Measurements from ENCODE around the gene C16orf92. TPM values are rescaled to one million over a fixed set of nuclear protein-coding genes. Genes with fewer than 3 reads are reported as not detected.
A peak's percentile ranks its signal among the peaks of the same experiment; 100 is the strongest.

C16orf92 gene
- total and polyA plus RNA-seq, 2 of the 13 experiments (the other 11 are each of a cell fraction or from before 2014, with no cell fraction given) = not detected

DNA sequence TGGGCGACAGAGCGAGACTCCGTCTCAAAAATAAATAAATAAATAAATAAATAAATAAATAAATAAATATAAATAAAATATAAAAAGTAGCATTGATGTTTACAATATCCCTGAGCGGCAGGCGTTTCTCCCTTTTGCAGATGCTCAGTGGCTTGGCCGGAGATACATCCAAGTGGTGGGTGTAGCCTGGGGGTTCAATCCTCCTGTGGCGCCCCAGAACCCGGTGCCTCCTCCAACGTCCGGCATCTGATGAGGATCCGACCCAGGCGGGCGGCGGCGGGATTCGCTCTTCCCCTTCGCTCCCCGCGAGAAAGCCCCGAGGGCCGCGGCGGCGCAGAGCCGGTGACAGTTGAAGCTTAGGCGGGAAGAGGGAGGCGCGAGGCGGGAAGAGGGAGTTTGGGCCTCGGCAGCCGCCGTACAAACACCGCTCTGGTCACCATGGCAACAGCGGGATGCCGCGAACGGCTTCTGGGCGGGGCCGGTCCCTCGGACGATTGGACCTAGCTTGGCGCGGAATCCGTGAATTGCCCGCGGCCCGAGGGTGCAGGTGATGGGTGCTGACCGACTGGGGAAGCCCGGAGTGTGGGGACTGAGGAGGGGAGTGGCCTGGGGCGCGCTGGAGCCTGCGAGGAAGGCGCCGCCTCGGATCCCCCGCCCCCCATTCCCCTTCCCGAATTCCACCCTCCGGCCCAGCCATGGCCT lies 29.8 kb downstream of the C16orf92 start (continued):
- TF ChIP-seq, protein P1, sequence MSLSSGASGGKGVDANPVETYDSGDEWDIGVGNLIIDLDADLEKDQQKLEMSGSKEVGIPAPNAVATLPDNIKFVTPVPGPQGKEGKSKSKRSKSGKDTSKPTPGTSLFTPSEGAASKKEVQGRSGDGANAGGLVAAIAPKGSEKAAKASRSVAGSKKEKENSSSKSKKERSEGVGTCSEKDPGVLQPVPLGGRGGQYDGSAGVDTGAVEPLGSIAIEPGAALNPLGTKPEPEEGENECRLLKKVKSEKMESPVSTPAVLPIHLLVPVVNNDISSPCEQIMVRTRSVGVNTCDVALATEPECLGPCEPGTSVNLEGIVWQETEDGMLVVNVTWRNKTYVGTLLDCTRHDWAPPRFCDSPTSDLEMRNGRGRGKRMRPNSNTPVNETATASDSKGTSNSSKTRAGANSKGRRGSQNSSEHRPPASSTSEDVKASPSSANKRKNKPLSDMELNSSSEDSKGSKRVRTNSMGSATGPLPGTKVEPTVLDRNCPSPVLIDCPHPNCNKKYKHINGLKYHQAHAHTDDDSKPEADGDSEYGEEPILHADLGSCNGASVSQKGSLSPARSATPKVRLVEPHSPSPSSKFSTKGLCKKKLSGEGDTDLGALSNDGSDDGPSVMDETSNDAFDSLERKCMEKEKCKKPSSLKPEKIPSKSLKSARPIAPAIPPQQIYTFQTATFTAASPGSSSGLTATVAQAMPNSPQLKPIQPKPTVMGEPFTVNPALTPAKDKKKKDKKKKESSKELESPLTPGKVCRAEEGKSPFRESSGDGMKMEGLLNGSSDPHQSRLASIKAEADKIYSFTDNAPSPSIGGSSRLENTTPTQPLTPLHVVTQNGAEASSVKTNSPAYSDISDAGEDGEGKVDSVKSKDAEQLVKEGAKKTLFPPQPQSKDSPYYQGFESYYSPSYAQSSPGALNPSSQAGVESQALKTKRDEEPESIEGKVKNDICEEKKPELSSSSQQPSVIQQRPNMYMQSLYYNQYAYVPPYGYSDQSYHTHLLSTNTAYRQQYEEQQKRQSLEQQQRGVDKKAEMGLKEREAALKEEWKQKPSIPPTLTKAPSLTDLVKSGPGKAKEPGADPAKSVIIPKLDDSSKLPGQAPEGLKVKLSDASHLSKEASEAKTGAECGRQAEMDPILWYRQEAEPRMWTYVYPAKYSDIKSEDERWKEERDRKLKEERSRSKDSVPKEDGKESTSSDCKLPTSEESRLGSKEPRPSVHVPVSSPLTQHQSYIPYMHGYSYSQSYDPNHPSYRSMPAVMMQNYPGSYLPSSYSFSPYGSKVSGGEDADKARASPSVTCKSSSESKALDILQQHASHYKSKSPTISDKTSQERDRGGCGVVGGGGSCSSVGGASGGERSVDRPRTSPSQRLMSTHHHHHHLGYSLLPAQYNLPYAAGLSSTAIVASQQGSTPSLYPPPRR (CRISPR knock-in tag; IDR thresholded peaks at IDR 0.05; ENCODE audit: borderline replicate concordance) = peak; percentile 81; the same call in 1 of the 2 replicates
- TF ChIP-seq ZEB1 (IDR thresholded peaks at IDR 0.05; ENCODE audit: insufficient replicate concordance, low read depth) (peak; percentile 45), ZFX (CRISPR knock-in tag; IDR thresholded peaks at IDR 0.05; ENCODE audit: low read depth) (peak; percentile 91), ZSCAN20 (CRISPR knock-in tag; IDR thresholded peaks at IDR 0.05; ENCODE audit: borderline replicate concordance) (peak; percentile 82; the same call in 1 of the 2 replicates), ZMYM3 (CRISPR knock-in tag; IDR thresholded peaks at IDR 0.05) (peak; percentile 95), ZNF773 (CRISPR knock-in tag; IDR thresholded peaks at IDR 0.05; ENCODE audit: borderline replicate concordance) (peak; percentile 67; the same call in 1 of the 2 replicates), ZNF850 (CRISPR knock-in tag; conservative IDR thresholded peaks at IDR 0.05) (0 out of 2 replicates have a peak, but pooled peaks have one; percentile 34), FOXO1 (CRISPR knock-in tag; IDR thresholded peaks at IDR 0.05) (peak; percentile 84), ZNF652 (CRISPR knock-in tag; IDR thresholded peaks at IDR 0.05; ENCODE audit: borderline replicate concordance, low read depth) (no peak), ZNF367 (CRISPR knock-in tag; IDR thresholded peaks at IDR 0.05; ENCODE audit: borderline replicate concordance) (no peak), ZNF451 (CRISPR knock-in tag; IDR thresholded peaks at IDR 0.05) (peak; percentile 98), ZNF788 (CRISPR knock-in tag; IDR thresholded peaks at IDR 0.05; ENCODE audit: borderline replicate concordance) (peak; percentile 97; the same call in 1 of the 2 replicates), RXRB (CRISPR knock-in tag; IDR thresholded peaks at IDR 0.05; ENCODE audit: borderline replicate concordance) (peak; percentile 78)
- TF ChIP-seq, protein P2, sequence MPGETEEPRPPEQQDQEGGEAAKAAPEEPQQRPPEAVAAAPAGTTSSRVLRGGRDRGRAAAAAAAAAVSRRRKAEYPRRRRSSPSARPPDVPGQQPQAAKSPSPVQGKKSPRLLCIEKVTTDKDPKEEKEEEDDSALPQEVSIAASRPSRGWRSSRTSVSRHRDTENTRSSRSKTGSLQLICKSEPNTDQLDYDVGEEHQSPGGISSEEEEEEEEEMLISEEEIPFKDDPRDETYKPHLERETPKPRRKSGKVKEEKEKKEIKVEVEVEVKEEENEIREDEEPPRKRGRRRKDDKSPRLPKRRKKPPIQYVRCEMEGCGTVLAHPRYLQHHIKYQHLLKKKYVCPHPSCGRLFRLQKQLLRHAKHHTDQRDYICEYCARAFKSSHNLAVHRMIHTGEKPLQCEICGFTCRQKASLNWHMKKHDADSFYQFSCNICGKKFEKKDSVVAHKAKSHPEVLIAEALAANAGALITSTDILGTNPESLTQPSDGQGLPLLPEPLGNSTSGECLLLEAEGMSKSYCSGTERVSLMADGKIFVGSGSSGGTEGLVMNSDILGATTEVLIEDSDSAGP (CRISPR knock-in tag; IDR thresholded peaks at IDR 0.05; ENCODE audit: borderline replicate concordance) = peak; percentile 93
- TF ChIP-seq, protein P3, sequence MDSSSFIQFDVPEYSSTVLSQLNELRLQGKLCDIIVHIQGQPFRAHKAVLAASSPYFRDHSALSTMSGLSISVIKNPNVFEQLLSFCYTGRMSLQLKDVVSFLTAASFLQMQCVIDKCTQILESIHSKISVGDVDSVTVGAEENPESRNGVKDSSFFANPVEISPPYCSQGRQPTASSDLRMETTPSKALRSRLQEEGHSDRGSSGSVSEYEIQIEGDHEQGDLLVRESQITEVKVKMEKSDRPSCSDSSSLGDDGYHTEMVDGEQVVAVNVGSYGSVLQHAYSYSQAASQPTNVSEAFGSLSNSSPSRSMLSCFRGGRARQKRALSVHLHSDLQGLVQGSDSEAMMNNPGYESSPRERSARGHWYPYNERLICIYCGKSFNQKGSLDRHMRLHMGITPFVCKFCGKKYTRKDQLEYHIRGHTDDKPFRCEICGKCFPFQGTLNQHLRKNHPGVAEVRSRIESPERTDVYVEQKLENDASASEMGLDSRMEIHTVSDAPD (CRISPR knock-in tag; IDR thresholded peaks at IDR 0.05) = peak; percentile 58; the same call in 1 of the 2 replicates
- TF ChIP-seq, protein P4, sequence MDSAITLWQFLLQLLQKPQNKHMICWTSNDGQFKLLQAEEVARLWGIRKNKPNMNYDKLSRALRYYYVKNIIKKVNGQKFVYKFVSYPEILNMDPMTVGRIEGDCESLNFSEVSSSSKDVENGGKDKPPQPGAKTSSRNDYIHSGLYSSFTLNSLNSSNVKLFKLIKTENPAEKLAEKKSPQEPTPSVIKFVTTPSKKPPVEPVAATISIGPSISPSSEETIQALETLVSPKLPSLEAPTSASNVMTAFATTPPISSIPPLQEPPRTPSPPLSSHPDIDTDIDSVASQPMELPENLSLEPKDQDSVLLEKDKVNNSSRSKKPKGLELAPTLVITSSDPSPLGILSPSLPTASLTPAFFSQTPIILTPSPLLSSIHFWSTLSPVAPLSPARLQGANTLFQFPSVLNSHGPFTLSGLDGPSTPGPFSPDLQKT (CRISPR knock-in tag; IDR thresholded peaks at IDR 0.05; ENCODE audit: borderline replicate concordance) = no peak
- TF ChIP-seq, protein P5, sequence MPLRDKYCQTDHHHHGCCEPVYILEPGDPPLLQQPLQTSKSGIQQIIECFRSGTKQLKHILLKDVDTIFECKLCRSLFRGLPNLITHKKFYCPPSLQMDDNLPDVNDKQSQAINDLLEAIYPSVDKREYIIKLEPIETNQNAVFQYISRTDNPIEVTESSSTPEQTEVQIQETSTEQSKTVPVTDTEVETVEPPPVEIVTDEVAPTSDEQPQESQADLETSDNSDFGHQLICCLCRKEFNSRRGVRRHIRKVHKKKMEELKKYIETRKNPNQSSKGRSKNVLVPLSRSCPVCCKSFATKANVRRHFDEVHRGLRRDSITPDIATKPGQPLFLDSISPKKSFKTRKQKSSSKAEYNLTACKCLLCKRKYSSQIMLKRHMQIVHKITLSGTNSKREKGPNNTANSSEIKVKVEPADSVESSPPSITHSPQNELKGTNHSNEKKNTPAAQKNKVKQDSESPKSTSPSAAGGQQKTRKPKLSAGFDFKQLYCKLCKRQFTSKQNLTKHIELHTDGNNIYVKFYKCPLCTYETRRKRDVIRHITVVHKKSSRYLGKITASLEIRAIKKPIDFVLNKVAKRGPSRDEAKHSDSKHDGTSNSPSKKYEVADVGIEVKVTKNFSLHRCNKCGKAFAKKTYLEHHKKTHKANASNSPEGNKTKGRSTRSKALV (CRISPR knock-in tag; IDR thresholded peaks at IDR 0.05) = peak; percentile 85; the same call in 1 of the 2 replicates
